Thyroid gland (tissue), 4 donors: ENCODE data around the gene PDGFRA. TPM values are rescaled to one million over a fixed set of nuclear protein-coding genes. Genes with fewer than 3 reads are reported as not detected.

Source experiments
- DNase-seq, 2 donors: peaks; one replicate each; pipeline ENCODE4 v3.0.0-alpha.2; 2019
- H3K27ac ChIP-seq, 3 donors: fragments of 200-600 bp; sonication (generic); 1 replicate in 2 of 3; 2 replicates in 1 of 3; pipeline ENCODE4 v1.5.1; 2016 to 2019; ENCODE audit warnings: mild to moderate bottlenecking in 1 of 3, moderate library complexity in 1 of 3
- H3K27me3 ChIP-seq: fragments of 200-600 bp; sonication (generic); one replicate; pipeline ENCODE4 v1.5.1; 2019
- H3K36me3 ChIP-seq, 2 donors: fragments of 200-600 bp; sonication (generic); one replicate each; pipeline ENCODE4 v1.5.1; 2016 to 2019
- H3K4me1 ChIP-seq, 2 donors: fragments of 200-600 bp; sonication (generic); one replicate each; pipeline ENCODE4 v1.5.1; 2017 to 2019
- H3K4me3 ChIP-seq, 3 donors: fragments of 200-600 bp; sonication (generic); replicated peaks in 1 of 3; 1 replicate in 2 of 3; 2 replicates in 1 of 3; pipeline ENCODE4 v1.5.1; 2016; ENCODE audit warnings: mild to moderate bottlenecking in 1 of 3
- H3K9me3 ChIP-seq: fragments of 200-600 bp; sonication (generic); one replicate; pipeline ENCODE4 v1.5.1; 2017
- CTCF ChIP-seq, 6 experiments: fragments of 200-600 bp in 3 of 6; fragments of 450-650 bp in 3 of 6; sonication (generic) in 3 of 6; IDR thresholded peaks; one replicate each; pipeline ENCODE4 v1.5.1; 2016 to 2019; ENCODE audit warnings: antibody characterized with exemption in 6 of 6, mild to moderate bottlenecking in 2 of 6, inconsistent platforms in 1 of 6, moderate library complexity in 1 of 6
- POLR2A ChIP-seq, 2 donors: fragments of 450-650 bp; IDR thresholded peaks; one replicate each; pipeline ENCODE4 v1.6.1; 2017; ENCODE audit warnings: antibody characterized with exemption in 2 of 2, mild to moderate bottlenecking in 2 of 2, moderate library complexity in 1 of 2
- whole genome bisulfite sequencing, 2 donors: methylation state at CpG; one replicate each; pipeline ENCODE4 v1.1.5; 2017; 5-methylcytosine and 5-hydroxymethylcytosine counted together
- intact Hi-C: fragments of 100-400 bp; cut with DNase I; formaldehyde crosslinking; loops from one replicate; pipeline ENCODE4 v1.15.1; 2023
- total RNA-seq, 4 donors: library from RNA; depleted of rRNA; stranded (reverse); fragments of >200 nt; gene quantifications; one replicate each; pipeline ENCODE4 v1.2.3, GENCODE V29; 2016

The PDGFRA gene
- 100 to 1,000 TPM in 1 of 4 donors, 10 to 100 TPM in 3; 33.1 to 108 (median 64.3) TPM for total RNA-seq

GRCh38 chr4:54228961-54229501, at the start of gene PDGFRA:
Gene PDGFRA (plus strand): TSS chr4:54229293. CDS start chr4:54258769, 29,476 bp downstream.
- no peaks in the 10 kb centered on the region for H3K36me3 ChIP-seq
- intact Hi-C loops: loop anchor here (10.0 kb wide), 2 partner anchors 124 to 524 kb away; partner anchors contain the start of gene GSX2
- no peak for TF ChIP-seq POLR2A (IDR thresholded peaks at IDR 0.05)
- no peak for TF ChIP-seq CTCF (IDR thresholded peaks at IDR 0.05)
- peak within 1 kb of the TSS in 2 of 3 donors; percentile 30 to 41 for H3K27ac ChIP-seq
- peak within 1 kb of the TSS in 1 of 3 donors; percentile 4 for H3K4me3 ChIP-seq
- no peaks in the 10 kb centered on the region for H3K9me3 ChIP-seq
- H3K4me1 ChIP-seq: peaks cover 47 to 74% of the 10 kb centered on the region in 2 donors
- no peak for DNase-seq
- H3K27me3 ChIP-seq: peaks cover 49% of the 10 kb centered on the region
- WGBS, 2 donors: 24 to 27% methylated on average over 15 of the region's 15 CpGs

- 53 to 68% methylated on average over 3 of the region's 3 CpGs for WGBS, 2 donors
- no peak for TF ChIP-seq POLR2A (IDR thresholded peaks at IDR 0.05)
- no peak for DNase-seq
These were observed 44.5 kb upstream of the PDGFRA start for GRCh38 chr4:54184581-54184980.

GRCh38 chr4:54185044-54185780, 43.9 kb upstream of the PDGFRA start:
- 79 to 86% methylated on average over 5 of the region's 5 CpGs for WGBS, 2 donors
- intact Hi-C loops: no loop called here
- no peak overlapping the region for H3K4me3 ChIP-seq

More at GRCh38 chr4:54184581-54184980, 44.5 kb upstream of the PDGFRA start:
- Histone ChIP-seq H3K4me1 (no peaks in the 10 kb centered on the region), H3K9me3 (no peaks in the 10 kb centered on the region), H3K27ac (no peak overlapping the region), H3K4me3 (no peak overlapping the region), H3K27me3 (no peaks in the 10 kb centered on the region), H3K36me3 (no peaks in the 10 kb centered on the region)
- intact Hi-C loops: no loop called here

GRCh38 chr4:54185866-54186265, 43.2 kb upstream of the PDGFRA start:
- DNase-seq: no peak
- H3K36me3 ChIP-seq: no peaks in the 10 kb centered on the region
- H3K9me3 ChIP-seq: no peaks in the 10 kb centered on the region

More at GRCh38 chr4:54185044-54185780, 43.9 kb upstream of the PDGFRA start:
- no peaks in the 10 kb centered on the region for H3K36me3 ChIP-seq
- no peak for DNase-seq
- H3K9me3 ChIP-seq: no peaks in the 10 kb centered on the region
- no peak overlapping the region for H3K27ac ChIP-seq
- H3K27me3 ChIP-seq: no peaks in the 10 kb centered on the region
- no peaks in the 10 kb centered on the region for H3K4me1 ChIP-seq
- TF ChIP-seq CTCF (IDR thresholded peaks at IDR 0.05) (no peak), POLR2A (IDR thresholded peaks at IDR 0.05) (no peak)

GRCh38 chr4:54186371-54186770, 42.7 kb upstream of the PDGFRA start:
- intact Hi-C loops: no loop called here
- no peaks in the 10 kb centered on the region for H3K36me3 ChIP-seq
- no peaks in the 10 kb centered on the region for H3K9me3 ChIP-seq
- H3K27me3 ChIP-seq: no peaks in the 10 kb centered on the region
- 89 to 93% methylated on average over 6 of the region's 6 CpGs for WGBS, 2 donors
- no peak overlapping the region for H3K27ac ChIP-seq
- DNase-seq: no peak
- H3K4me1 ChIP-seq: no peaks in the 10 kb centered on the region
- H3K4me3 ChIP-seq: no peak overlapping the region
- TF ChIP-seq POLR2A (IDR thresholded peaks at IDR 0.05) (no peak), CTCF (IDR thresholded peaks at IDR 0.05) (no peak)

More at GRCh38 chr4:54185866-54186265, 43.2 kb upstream of the PDGFRA start:
- Histone ChIP-seq H3K4me1 (no peaks in the 10 kb centered on the region), H3K4me3 (no peak overlapping the region), H3K27me3 (no peaks in the 10 kb centered on the region), H3K27ac (no peak overlapping the region)
- intact Hi-C loops: no loop called here
- WGBS, 2 donors: 61 to 70% methylated on average over 1 of the region's 1 CpG
- no peak for TF ChIP-seq POLR2A (IDR thresholded peaks at IDR 0.05)
- TF ChIP-seq CTCF (IDR thresholded peaks at IDR 0.05): no peak
